Thyroid gland (tissue), 4 donors: ENCODE results near the gene DYNC1H1. TPM values are rescaled to one million over a fixed set of nuclear protein-coding genes. Genes with fewer than 3 reads are reported as not detected.

Experiments used
- DNase-seq, 2 donors: peaks; one replicate each; pipeline ENCODE4 v3.0.0-alpha.2; 2019
- H3K27ac ChIP-seq, 3 donors: fragments of 200-600 bp; sonication (generic); 1 replicate in 2 of 3; 2 replicates in 1 of 3; pipeline ENCODE4 v1.5.1; 2016 to 2019; ENCODE audit warnings: mild to moderate bottlenecking in 1 of 3, moderate library complexity in 1 of 3
- H3K27me3 ChIP-seq: fragments of 200-600 bp; sonication (generic); one replicate; pipeline ENCODE4 v1.5.1; 2019
- H3K36me3 ChIP-seq, 2 donors: fragments of 200-600 bp; sonication (generic); one replicate each; pipeline ENCODE4 v1.5.1; 2016 to 2019
- H3K4me1 ChIP-seq, 2 donors: fragments of 200-600 bp; sonication (generic); one replicate each; pipeline ENCODE4 v1.5.1; 2017 to 2019
- H3K4me3 ChIP-seq, 3 donors: fragments of 200-600 bp; sonication (generic); replicated peaks in 1 of 3; 1 replicate in 2 of 3; 2 replicates in 1 of 3; pipeline ENCODE4 v1.5.1; 2016; ENCODE audit warnings: mild to moderate bottlenecking in 1 of 3
- H3K9me3 ChIP-seq: fragments of 200-600 bp; sonication (generic); one replicate; pipeline ENCODE4 v1.5.1; 2017
- POLR2A ChIP-seq, 2 donors: fragments of 450-650 bp; IDR thresholded peaks; one replicate each; pipeline ENCODE4 v1.6.1; 2017; ENCODE audit warnings: antibody characterized with exemption in 2 of 2, mild to moderate bottlenecking in 2 of 2, moderate library complexity in 1 of 2
- WGBS, 2 donors: methylation state at CpG; one replicate each; pipeline ENCODE4 v1.1.5; 2017; 5-methylcytosine and 5-hydroxymethylcytosine counted together
- intact Hi-C: fragments of 100-400 bp; cut with DNase I; formaldehyde crosslinking; loops from one replicate; pipeline ENCODE4 v1.15.1; 2023
- total RNA-seq, 4 donors: library from RNA; depleted of rRNA; stranded (reverse); fragments of >200 nt; gene quantifications; one replicate each; pipeline ENCODE4 v1.2.3, GENCODE V29; 2016
- TF ChIP-seq, protein P1 (sequence below), 6 experiments: fragments of 200-600 bp in 3 of 6; fragments of 450-650 bp in 3 of 6; sonication (generic) in 3 of 6; IDR thresholded peaks; one replicate each; pipeline ENCODE4 v1.5.1; 2016 to 2019; ENCODE audit warnings: antibody characterized with exemption in 6 of 6, mild to moderate bottlenecking in 2 of 6, inconsistent platforms in 1 of 6, moderate library complexity in 1 of 6

DYNC1H1 gene
- total RNA-seq, 4 donors from 2014 or later: 464 to 818 (median 553) TPM

DNA sequence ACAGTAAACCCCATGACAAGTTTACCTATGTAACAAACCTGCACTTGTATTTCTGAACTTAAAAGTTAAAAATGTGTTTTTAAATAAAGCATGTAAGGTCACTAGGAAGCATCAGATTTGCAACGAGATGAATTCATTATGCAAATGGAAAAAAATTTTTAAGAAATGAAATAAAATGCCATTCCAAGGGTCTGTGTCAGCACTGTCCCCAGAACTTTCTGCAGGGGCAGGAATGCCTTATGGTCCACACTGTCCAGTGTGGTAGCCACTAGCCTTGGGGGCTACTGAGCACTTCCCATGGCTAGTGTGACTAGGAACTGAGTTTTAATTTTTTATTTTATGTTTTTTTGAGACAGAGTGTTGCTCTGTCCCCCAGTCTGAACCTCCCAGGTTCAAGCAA is 73.3 kb downstream of the DYNC1H1 start:
- no peaks in the 10 kb centered on the region for H3K4me1 ChIP-seq
- H3K4me3 ChIP-seq: no peak overlapping the region
- intact Hi-C loops: no loop called here
- H3K27ac ChIP-seq: no peak overlapping the region
- DNase-seq: no peak
- 82 to 85% methylated on average over 1 of the region's 1 CpG for WGBS, 2 donors
- no peaks in the 10 kb centered on the region for H3K9me3 ChIP-seq
- H3K36me3 ChIP-seq: peaks cover 93 to 96% of the 10 kb centered on the region in 2 donors
- TF ChIP-seq, protein P1, sequence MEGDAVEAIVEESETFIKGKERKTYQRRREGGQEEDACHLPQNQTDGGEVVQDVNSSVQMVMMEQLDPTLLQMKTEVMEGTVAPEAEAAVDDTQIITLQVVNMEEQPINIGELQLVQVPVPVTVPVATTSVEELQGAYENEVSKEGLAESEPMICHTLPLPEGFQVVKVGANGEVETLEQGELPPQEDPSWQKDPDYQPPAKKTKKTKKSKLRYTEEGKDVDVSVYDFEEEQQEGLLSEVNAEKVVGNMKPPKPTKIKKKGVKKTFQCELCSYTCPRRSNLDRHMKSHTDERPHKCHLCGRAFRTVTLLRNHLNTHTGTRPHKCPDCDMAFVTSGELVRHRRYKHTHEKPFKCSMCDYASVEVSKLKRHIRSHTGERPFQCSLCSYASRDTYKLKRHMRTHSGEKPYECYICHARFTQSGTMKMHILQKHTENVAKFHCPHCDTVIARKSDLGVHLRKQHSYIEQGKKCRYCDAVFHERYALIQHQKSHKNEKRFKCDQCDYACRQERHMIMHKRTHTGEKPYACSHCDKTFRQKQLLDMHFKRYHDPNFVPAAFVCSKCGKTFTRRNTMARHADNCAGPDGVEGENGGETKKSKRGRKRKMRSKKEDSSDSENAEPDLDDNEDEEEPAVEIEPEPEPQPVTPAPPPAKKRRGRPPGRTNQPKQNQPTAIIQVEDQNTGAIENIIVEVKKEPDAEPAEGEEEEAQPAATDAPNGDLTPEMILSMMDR (IDR thresholded peaks at IDR 0.05): no peak
- no peak for TF ChIP-seq POLR2A (IDR thresholded peaks at IDR 0.05)
- H3K27me3 ChIP-seq: no peaks in the 10 kb centered on the region

DNA sequence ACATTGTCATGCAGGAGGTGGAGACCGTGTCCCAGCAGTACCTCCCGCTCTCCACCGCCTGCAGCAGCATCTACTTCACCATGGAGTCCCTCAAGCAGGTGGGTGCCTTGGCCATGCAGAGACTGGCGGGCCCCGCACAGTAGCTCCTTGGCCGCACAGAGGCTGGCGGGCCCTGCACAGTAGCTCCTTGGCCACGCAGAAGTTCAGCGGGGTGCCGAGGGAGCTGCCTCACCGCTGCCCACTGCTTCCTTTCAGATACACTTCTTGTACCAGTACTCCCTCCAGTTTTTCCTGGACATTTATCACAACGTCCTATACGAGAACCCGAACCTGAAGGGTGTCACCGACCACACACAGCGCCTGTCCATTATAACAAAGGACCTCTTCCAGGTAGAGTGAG is 74.8 kb downstream of the DYNC1H1 start:
- no peaks in the 10 kb centered on the region for H3K4me1 ChIP-seq
- no peak overlapping the region for H3K4me3 ChIP-seq
- H3K27me3 ChIP-seq: no peaks in the 10 kb centered on the region
- TF ChIP-seq POLR2A (IDR thresholded peaks at IDR 0.05): no peak
- TF ChIP-seq, protein P1 (IDR thresholded peaks at IDR 0.05): no peak
- no peak for DNase-seq
- peaks cover 93 to 96% of the 10 kb centered on the region in 2 donors for H3K36me3 ChIP-seq
- intact Hi-C loops: no loop called here
- H3K27ac ChIP-seq: no peak overlapping the region
- 95 to 96% methylated on average over 16 of the region's 16 CpGs for WGBS, 2 donors
- H3K9me3 ChIP-seq: no peaks in the 10 kb centered on the region

DNA sequence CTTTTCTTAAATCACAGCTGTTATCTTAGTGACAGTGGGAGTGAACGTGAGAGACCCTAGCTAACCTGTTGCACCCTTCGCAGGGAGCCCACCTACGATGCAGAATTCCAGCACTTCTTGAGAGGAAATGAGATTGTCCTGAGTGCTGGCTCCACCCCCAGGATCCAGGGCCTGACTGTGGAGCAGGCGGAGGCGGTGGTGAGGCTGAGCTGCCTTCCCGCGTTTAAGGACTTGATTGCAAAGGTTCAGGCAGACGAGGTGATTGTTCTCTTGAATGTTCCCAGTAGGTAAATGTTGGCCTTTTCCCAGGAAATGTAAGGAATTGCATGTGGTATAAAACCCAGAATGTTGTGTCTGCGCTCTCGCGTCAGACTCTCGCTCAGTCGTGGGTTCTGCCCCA is 75.8 kb downstream of the DYNC1H1 start:
- DNase-seq: no peak
- no peak overlapping the region for H3K4me3 ChIP-seq
- WGBS, 2 donors: 90 to 91% methylated on average over 12 to 13 of the region's 13 CpGs
- no peaks in the 10 kb centered on the region for H3K9me3 ChIP-seq
- no peaks in the 10 kb centered on the region for H3K27me3 ChIP-seq
- intact Hi-C loops: loop anchor here (10.0 kb wide), 2 partner anchors 55 to 275 kb away; partner anchors contain the start of gene ZNF839
- TF ChIP-seq, protein P1 (IDR thresholded peaks at IDR 0.05): no peak
- TF ChIP-seq POLR2A (IDR thresholded peaks at IDR 0.05): no peak
- no peaks in the 10 kb centered on the region for H3K4me1 ChIP-seq
- H3K27ac ChIP-seq: no peak overlapping the region
- peaks cover 96 to 97% of the 10 kb centered on the region in 2 donors for H3K36me3 ChIP-seq

DNA sequence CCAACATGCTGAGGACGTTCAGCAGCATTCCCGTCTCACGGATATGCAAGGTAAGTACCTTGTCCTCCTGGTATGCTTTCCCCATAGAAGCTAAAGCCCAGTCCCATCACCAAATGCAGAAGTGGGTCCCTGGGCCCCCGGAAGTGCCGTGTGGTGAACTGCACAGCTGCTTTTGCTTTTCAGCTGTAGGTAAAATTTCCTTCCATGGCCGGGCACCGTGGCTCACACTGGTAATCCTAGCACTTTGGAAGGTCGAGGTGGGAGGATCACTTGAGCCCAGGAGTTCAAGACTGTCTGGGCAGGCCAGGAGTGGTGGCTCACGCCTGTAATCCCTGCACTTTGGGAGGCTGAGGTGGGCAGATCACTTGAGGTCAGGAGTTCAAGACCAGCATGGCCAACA is 78.3 kb downstream of the DYNC1H1 start:
- WGBS, 2 donors: 96% methylated on average over 8 to 9 of the region's 9 CpGs
- DNase-seq: no peak
- Histone ChIP-seq H3K4me3 (no peak overlapping the region), H3K36me3 (peaks cover 78% of the 10 kb centered on the region in 2 donors), H3K27ac (no peak overlapping the region), H3K4me1 (peaks cover 6 to 12% of the 10 kb centered on the region in 2 donors), H3K9me3 (no peaks in the 10 kb centered on the region), H3K27me3 (no peaks in the 10 kb centered on the region)
- TF ChIP-seq POLR2A (IDR thresholded peaks at IDR 0.05): no peak
- TF ChIP-seq, protein P1 (IDR thresholded peaks at IDR 0.05): no peak
- intact Hi-C loops: loop anchor here (10.0 kb wide), 2 partner anchors 52 to 272 kb away; partner anchors contain the start of gene ZNF839

DNA sequence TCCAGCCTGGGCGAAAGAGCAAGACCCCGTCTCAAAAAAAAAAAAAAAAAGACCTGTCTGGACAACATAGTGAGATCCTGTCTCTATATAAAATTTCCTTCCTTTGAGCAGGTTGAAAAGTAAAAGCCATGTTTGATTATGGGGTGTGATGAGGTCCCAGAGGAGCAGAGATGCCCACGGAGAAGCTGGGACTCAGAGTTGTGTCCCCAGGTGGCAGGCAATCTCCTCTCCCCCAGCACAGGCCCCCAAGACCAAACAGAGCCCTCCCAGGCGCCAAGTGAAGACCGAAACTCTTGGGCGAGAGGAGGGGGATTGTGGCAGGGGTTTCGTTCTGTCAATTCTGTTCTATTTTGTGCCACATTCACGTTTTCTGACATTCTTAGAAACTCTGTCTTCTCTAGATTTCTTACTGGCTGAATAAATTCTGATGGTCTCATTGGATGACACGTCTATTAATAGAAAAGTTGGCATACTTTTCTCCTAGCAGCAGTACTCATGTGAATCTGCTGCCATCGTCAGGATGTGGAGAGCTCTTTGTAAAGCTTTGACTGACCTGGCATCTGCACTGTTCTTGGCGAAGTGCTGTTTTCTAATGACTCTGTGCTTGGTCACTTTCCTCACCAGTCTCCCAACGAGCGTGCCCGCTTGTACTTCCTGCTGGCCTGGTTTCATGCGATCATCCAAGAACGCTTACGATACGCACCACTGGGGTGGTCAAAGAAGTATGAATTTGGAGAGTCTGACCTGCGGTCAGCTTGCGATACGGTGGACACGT is 79.1 kb downstream of the DYNC1H1 start:
- 91 to 92% methylated on average over 22 of the region's 22 CpGs for WGBS, 2 donors
- Histone ChIP-seq H3K27me3 (no peaks in the 10 kb centered on the region), H3K36me3 (peaks cover 78% of the 10 kb centered on the region in 2 donors), H3K4me1 (peaks cover 6 to 12% of the 10 kb centered on the region in 2 donors), H3K27ac (no peak overlapping the region), H3K9me3 (no peaks in the 10 kb centered on the region), H3K4me3 (no peak overlapping the region)
- intact Hi-C loops: loop anchor here (10.0 kb wide), 2 partner anchors 51 to 271 kb away; partner anchors contain the start of gene ZNF839
- no peak for DNase-seq
- TF ChIP-seq, protein P1 (IDR thresholded peaks at IDR 0.05): no peak
- no peak for TF ChIP-seq POLR2A (IDR thresholded peaks at IDR 0.05)
